HEK293T (cell line): ENCODE measurements around the gene DMD.

ENCODE experiments used
- ARNT ChIP-seq: fragments of 450-650 bp; IDR thresholded peaks from 2 replicates; pipeline ENCODE4 v1.6.1; 2017; ENCODE audit warnings: mild to moderate bottlenecking
- BHLHE40 ChIP-seq: fragments of 450-650 bp; IDR thresholded peaks from 2 replicates; pipeline ENCODE4 v1.6.1; 2016; ENCODE audit warnings: mild to moderate bottlenecking, moderate library complexity, borderline replicate concordance
- ELF4 ChIP-seq: fragments of 450-650 bp; IDR thresholded peaks from 2 replicates; pipeline ENCODE4 v1.6.1; 2017; ENCODE audit warnings: antibody characterized with exemption
- FOXA1 ChIP-seq: fragments of 450-650 bp; IDR thresholded peaks from 2 replicates; pipeline ENCODE4 v1.6.1; 2016; ENCODE audit warnings: mild to moderate bottlenecking
- FOXK2 ChIP-seq: fragments of 450-650 bp; IDR thresholded peaks from 2 replicates; pipeline ENCODE4 v1.6.1; 2016; ENCODE audit warnings: mild to moderate bottlenecking
- HDGF ChIP-seq: fragments of 450-650 bp; IDR thresholded peaks from 2 replicates; pipeline ENCODE4 v1.6.1; 2017; ENCODE audit warnings: antibody characterized with exemption, borderline replicate concordance
- L3MBTL2 ChIP-seq: fragments of 450-650 bp; conservative IDR thresholded peaks from 2 replicates; pipeline ENCODE4 v1.6.1; 2016; ENCODE audit warnings: mild to moderate bottlenecking
- NFRKB ChIP-seq: fragments of 450-650 bp; IDR thresholded peaks from 2 replicates; pipeline ENCODE4 v1.6.1; 2016; ENCODE audit warnings: mild to moderate bottlenecking, moderate library complexity
- PKNOX1 ChIP-seq: fragments of 450-650 bp; IDR thresholded peaks from 2 replicates; pipeline ENCODE4 v1.6.1; 2016
- SP1 ChIP-seq: fragments of 450-650 bp; IDR thresholded peaks from 2 replicates; pipeline ENCODE4 v1.6.1; 2017
- SUZ12 ChIP-seq: fragments of 450-650 bp; IDR thresholded peaks from 2 replicates; pipeline ENCODE4 v1.6.1; 2016; ENCODE audit warnings: mild to moderate bottlenecking
- TARDBP ChIP-seq: fragments of 450-650 bp; IDR thresholded peaks from 2 replicates; pipeline ENCODE4 v1.6.1; 2016
- ZNF384 ChIP-seq: fragments of 450-650 bp; IDR thresholded peaks from 2 replicates; pipeline ENCODE4 v1.6.1; 2016

DNA sequence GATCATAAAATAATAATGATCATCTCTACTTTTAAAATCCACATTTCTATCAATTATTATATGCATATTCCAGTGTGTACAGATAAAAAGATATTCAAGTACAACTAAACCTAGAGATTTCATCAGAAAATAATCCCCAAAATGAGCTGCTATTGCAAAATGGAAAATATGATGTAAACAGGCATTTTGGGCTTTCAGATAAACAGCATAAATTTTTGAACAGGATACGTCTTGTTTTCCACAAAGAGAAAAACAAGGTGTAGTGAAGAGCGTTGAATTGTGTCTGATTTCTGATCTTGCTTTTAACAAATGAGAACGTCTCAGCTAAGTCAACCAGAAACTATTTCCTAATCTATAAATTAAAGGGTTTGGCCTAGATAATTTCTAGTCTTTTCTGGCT is 1789.9 kb downstream of the DMD start:
- TF ChIP-seq ZNF384: no peak
- no peak for TF ChIP-seq HDGF
- no peak for TF ChIP-seq BHLHE40
- no peak for TF ChIP-seq PKNOX1
- no peak for TF ChIP-seq SP1
- TF ChIP-seq FOXA1: no peak
- TF ChIP-seq ELF4: no peak
- no peak for TF ChIP-seq SUZ12
- TF ChIP-seq TARDBP: no peak
- no peak for TF ChIP-seq NFRKB
- no peak for TF ChIP-seq FOXK2
- no peak for TF ChIP-seq ARNT
- TF ChIP-seq L3MBTL2: no peak
